NCI-H1417 (cell line): Measurements from ENCODE around the gene MINDY3.
A peak's percentile ranks its signal among the peaks of the same experiment; 100 is the strongest.
"Not testable (repeated sequence)": the region's sequence is repeated elsewhere in the genome, so short reads cannot be mapped to it uniquely, and the experiment has no call there.

Experiments
- DNase-seq, 3 experiments: peaks; one replicate each; lab custom pipeline; 2025; lab: John Stamatoyannopoulos, UW

The MINDY3 gene

GRCh38 chr10:15856328-15857015, 3.8 kb downstream of the MINDY3 start:
- no peak for DNase-seq

- no peak for DNase-seq
Measured at GRCh38 chr10:15853800-15854199, 6.5 kb downstream of the MINDY3 start.

GRCh38 chr10:15852111-15852557, 8.2 kb downstream of the MINDY3 start:
- DNase-seq, result no peak

- DNase-seq, result not testable (repeated sequence)
Measured at GRCh38 chr10:15850337-15850978, 9.8 kb downstream of the MINDY3 start.

GRCh38 chr10:15849316-15849715, 11.0 kb downstream of the MINDY3 start:
- no peak for DNase-seq

- no peak for DNase-seq
Measured at GRCh38 chr10:15847481-15847880, 12.8 kb downstream of the MINDY3 start.

GRCh38 chr10:15844517-15844916, 15.8 kb downstream of the MINDY3 start:
- no peak for DNase-seq

GRCh38 chr10:15843695-15844094, 16.6 kb downstream of the MINDY3 start:
- no peak for DNase-seq

- no peak for DNase-seq
Measured at GRCh38 chr10:15842556-15843169, 17.6 kb downstream of the MINDY3 start.

- DNase-seq, result no peak
Measured at GRCh38 chr10:15841696-15842095, 18.6 kb downstream of the MINDY3 start.

- no peak for DNase-seq
Measured at GRCh38 chr10:15836807-15837206, 23.5 kb downstream of the MINDY3 start.

GRCh38 chr10:15829495-15829894, 30.8 kb downstream of the MINDY3 start:
- DNase-seq, result no peak

- DNase-seq, result peak in 2 of 3 experiments; percentile 0 to 13
Measured at GRCh38 chr10:15824498-15824897, 35.8 kb downstream of the MINDY3 start.

- DNase-seq, result no peak
Measured at GRCh38 chr10:15822131-15822530, 38.2 kb downstream of the MINDY3 start.

- no peak for DNase-seq
Measured at GRCh38 chr10:15821046-15821683, 39.1 kb downstream of the MINDY3 start.

GRCh38 chr10:15817409-15818046, 42.8 kb downstream of the MINDY3 start:
- no peak for DNase-seq

GRCh38 chr10:15815242-15815885, 44.9 kb downstream of the MINDY3 start:
- peak in 2 of 3 experiments; percentile 1 to 65 for DNase-seq

- DNase-seq, result no peak
Measured at GRCh38 chr10:15814565-15814964, 45.7 kb downstream of the MINDY3 start.

- peak in 1 of 3 experiments; percentile 32 for DNase-seq
Measured at GRCh38 chr10:15813415-15813814, 46.9 kb downstream of the MINDY3 start.

GRCh38 chr10:15809450-15809849, 50.9 kb downstream of the MINDY3 start:
- no peak for DNase-seq

- DNase-seq, result no peak
Measured at GRCh38 chr10:15808204-15808797, 52.0 kb downstream of the MINDY3 start.
